Mesenchymal stem cell (in vitro differentiated cells and primary cell): ENCODE data around the gene SPC24.

Experiments used
- DNase-seq: peaks from one replicate; pipeline ENCODE4 v3.0.0-alpha.2; 2013
- H2AFZ ChIP-seq: one replicate; pipeline ENCODE4 v1.6.1; 2013; ENCODE audit warnings: low read depth, mild to moderate bottlenecking, control low read depth, inconsistent platforms, low read length, moderate library complexity
- H2AK5ac ChIP-seq: 2 replicates; pipeline ENCODE4 v1.6.1; 2013; ENCODE audit warnings: low read length, moderate library complexity, mild to moderate bottlenecking, inconsistent platforms; ENCODE audit not compliant: severe bottlenecking
- H2BK120ac ChIP-seq: one replicate; pipeline ENCODE4 v1.6.1; 2013; ENCODE audit warnings: low read depth, mild to moderate bottlenecking, inconsistent platforms, low read length, moderate library complexity
- H2BK12ac ChIP-seq, 2 experiments: one replicate each; pipeline ENCODE4 v1.6.1; 2013; ENCODE audit warnings: inconsistent platforms in 2 of 2, low read length in 2 of 2, mild to moderate bottlenecking in 2 of 2, moderate library complexity in 2 of 2, control low read depth in 1 of 2
- H2BK15ac ChIP-seq: one replicate; pipeline ENCODE4 v1.6.1; 2013; ENCODE audit warnings: mild to moderate bottlenecking, low read depth, inconsistent platforms; ENCODE audit not compliant: poor library complexity, severe bottlenecking
- H2BK5ac ChIP-seq: 2 replicates; pipeline ENCODE4 v1.6.1; 2013; ENCODE audit warnings: low read depth, mild to moderate bottlenecking, low read length, control low read depth, inconsistent platforms; ENCODE audit not compliant: poor library complexity, severe bottlenecking
- H3K14ac ChIP-seq, 2 experiments: one replicate each; pipeline ENCODE4 v1.6.1; 2013; ENCODE audit warnings: inconsistent platforms in 2 of 2, low read length in 2 of 2, control low read depth in 1 of 2, mild to moderate bottlenecking in 1 of 2, moderate library complexity in 1 of 2
- H3K18ac ChIP-seq, 2 experiments: one replicate each; pipeline ENCODE4 v1.6.1; 2013; ENCODE audit warnings: inconsistent platforms in 2 of 2, low read length in 2 of 2, control low read depth in 1 of 2, low read depth in 1 of 2, mild to moderate bottlenecking in 1 of 2
- H3K23ac ChIP-seq, 2 experiments: one replicate each; pipeline ENCODE4 v1.6.1; 2013; ENCODE audit warnings: inconsistent platforms in 2 of 2, low read length in 2 of 2, mild to moderate bottlenecking in 2 of 2, moderate library complexity in 2 of 2, control low read depth in 1 of 2
- H3K27ac ChIP-seq: 2 replicates; pipeline ENCODE4 v1.5.1; 2013; ENCODE audit warnings: mild to moderate bottlenecking, moderate library complexity, low read length, control low read depth, inconsistent platforms; ENCODE audit not compliant: poor library complexity, severe bottlenecking
- H3K27me3 ChIP-seq, 2 experiments: 2 replicates each; pipeline versions ENCODE4 v1.6.1 to v1.7.0; 2013; ENCODE audit warnings: low read length in 2 of 2, mild to moderate bottlenecking in 2 of 2, moderate library complexity in 2 of 2, control low read depth in 1 of 2, inconsistent platforms in 1 of 2; ENCODE audit not compliant: control insufficient read depth in 1 of 2, insufficient read depth in 1 of 2
- H3K36me3 ChIP-seq, 2 experiments: 2 replicates each; pipeline versions ENCODE4 v1.6.1 to v1.7.0; 2013; ENCODE audit warnings: low read length in 2 of 2, control low read depth in 1 of 2, inconsistent platforms in 1 of 2, low read depth in 1 of 2, mild to moderate bottlenecking in 1 of 2; ENCODE audit not compliant: insufficient read depth in 2 of 2, control insufficient read depth in 1 of 2
- H3K4ac ChIP-seq, 2 experiments: one replicate each; pipeline ENCODE4 v1.6.1; 2013; ENCODE audit warnings: inconsistent platforms in 2 of 2, low read length in 2 of 2, mild to moderate bottlenecking in 2 of 2, moderate library complexity in 2 of 2, control low read depth in 1 of 2, low read depth in 1 of 2
- H3K4me1 ChIP-seq: 2 replicates; pipeline ENCODE4 v1.6.1; 2013; ENCODE audit warnings: low read depth, low read length, control low read depth; ENCODE audit not compliant: control insufficient read depth, insufficient read depth
- H3K4me2 ChIP-seq: 2 replicates; pipeline ENCODE4 v1.6.1; 2013; ENCODE audit warnings: low read length, mild to moderate bottlenecking, inconsistent platforms; ENCODE audit not compliant: poor library complexity, severe bottlenecking
- H3K4me3 ChIP-seq, 2 experiments: 2 replicates each; pipeline versions ENCODE4 v1.5.1 to v1.7.0; 2013; ENCODE audit warnings: low read length in 2 of 2, mild to moderate bottlenecking in 2 of 2, control low read depth in 1 of 2, low read depth in 1 of 2; ENCODE audit not compliant: insufficient read depth in 1 of 2
- H3K79me1 ChIP-seq: replicated peaks from 2 replicates; pipeline ENCODE4 v1.6.1; 2013; ENCODE audit warnings: mild to moderate bottlenecking, control low read depth, low read length, inconsistent platforms; ENCODE audit not compliant: poor library complexity, severe bottlenecking
- H3K9ac ChIP-seq: 2 replicates; pipeline ENCODE4 v1.7.0; 2013; ENCODE audit warnings: mild to moderate bottlenecking, low read length, moderate library complexity
- H3K9me3 ChIP-seq: 2 replicates; pipeline ENCODE4 v1.7.0; 2013; ENCODE audit warnings: mild to moderate bottlenecking, low read length; ENCODE audit not compliant: control insufficient read depth
- H4K8ac ChIP-seq: one replicate; pipeline ENCODE4 v1.6.1; 2013; ENCODE audit warnings: inconsistent platforms, mild to moderate bottlenecking, low read length, moderate library complexity
- H4K91ac ChIP-seq: one replicate; pipeline ENCODE4 v1.6.1; 2013; ENCODE audit warnings: mild to moderate bottlenecking, low read length, inconsistent platforms
- WGBS: methylation state at CpG from one replicate; pipeline ENCODE4 v1.1.7; 2013; ENCODE audit warnings: mixed read lengths; 5-methylcytosine and 5-hydroxymethylcytosine counted together

Gene SPC24

DNA sequence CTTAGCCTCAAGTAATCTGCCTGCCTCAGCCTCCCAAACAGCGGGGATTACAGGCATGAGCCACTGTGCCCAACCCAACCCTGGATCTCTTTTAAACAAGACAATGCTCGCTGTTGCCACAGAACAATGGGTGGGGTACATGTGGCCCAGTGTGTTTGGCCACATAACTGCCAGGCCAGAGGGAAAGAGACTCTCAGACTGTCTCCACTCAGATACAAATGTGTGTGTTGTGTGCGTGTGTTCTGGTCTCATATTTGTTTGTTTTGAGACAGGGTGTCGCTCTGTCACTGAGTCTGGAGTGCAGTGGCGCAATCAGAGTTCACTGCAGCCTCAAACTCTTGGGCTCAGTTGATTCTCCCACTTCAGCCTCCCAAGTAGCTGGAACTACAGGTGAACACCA, 40.5 kb downstream of the SPC24 start:
- Histone ChIP-seq H2AK5ac (no peak overlapping the region), H2AFZ (no peak overlapping the region), H3K27me3 (no peaks in the 10 kb centered on the region), H3K14ac (no peak overlapping the region), H3K36me3 (peaks cover 93 to 94% of the 10 kb centered on the region in 2 experiments), H3K4me1 (no peaks in the 10 kb centered on the region), H3K18ac (no peak overlapping the region), H3K4me3 (no peak overlapping the region), H3K9me3 (no peaks in the 10 kb centered on the region), H3K27ac (no peak overlapping the region), H3K9ac (no peak overlapping the region), H2BK120ac (no peak overlapping the region), H3K79me1 (peaks cover 26% of the 10 kb centered on the region), H4K91ac (no peak overlapping the region), H4K8ac (no peak overlapping the region), H2BK5ac (no peak overlapping the region), H2BK12ac (no peak overlapping the region), H3K4ac (no peak overlapping the region), H3K4me2 (no peak overlapping the region), H3K23ac (no peak overlapping the region), H2BK15ac (no peak overlapping the region)
- 84% methylated on average over 5 of the region's 5 CpGs for WGBS
- DNase-seq, result no peak

DNA sequence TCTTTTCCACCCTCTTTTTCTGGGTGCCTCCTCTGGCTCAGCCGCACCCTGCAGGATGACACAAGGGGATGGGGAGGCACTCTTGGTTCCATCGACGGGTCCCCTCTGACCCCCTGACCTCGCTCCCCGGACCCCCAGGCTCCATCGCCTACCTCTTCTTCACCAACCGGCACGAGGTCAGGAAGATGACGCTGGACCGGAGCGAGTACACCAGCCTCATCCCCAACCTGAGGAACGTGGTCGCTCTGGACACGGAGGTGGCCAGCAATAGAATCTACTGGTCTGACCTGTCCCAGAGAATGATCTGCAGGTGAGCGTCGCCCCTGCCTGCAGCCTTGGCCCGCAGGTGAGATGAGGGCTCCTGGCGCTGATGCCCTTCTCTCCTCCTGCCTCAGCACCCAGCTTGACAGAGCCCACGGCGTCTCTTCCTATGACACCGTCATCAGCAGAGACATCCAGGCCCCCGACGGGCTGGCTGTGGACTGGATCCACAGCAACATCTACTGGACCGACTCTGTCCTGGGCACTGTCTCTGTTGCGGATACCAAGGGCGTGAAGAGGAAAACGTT, 42.4 kb downstream of the SPC24 start:
- H3K9ac ChIP-seq, result no peak overlapping the region
- no peak overlapping the region for H4K8ac ChIP-seq
- no peak overlapping the region for H3K14ac ChIP-seq
- no peaks in the 10 kb centered on the region for H3K27me3 ChIP-seq
- H3K4me1 ChIP-seq, result no peaks in the 10 kb centered on the region
- no peaks in the 10 kb centered on the region for H3K9me3 ChIP-seq
- no peak overlapping the region for H4K91ac ChIP-seq
- peaks cover 26% of the 10 kb centered on the region for H3K79me1 ChIP-seq
- H3K23ac ChIP-seq, result peak overlapping the region in 1 of 2 experiments; percentile 83
- H2BK15ac ChIP-seq, result no peak overlapping the region
- DNase-seq, result no peak
- no peak overlapping the region for H2BK120ac ChIP-seq
- H3K18ac ChIP-seq, result no peak overlapping the region
- no peak overlapping the region for H3K4ac ChIP-seq
- H2BK12ac ChIP-seq, result peak overlapping the region in 1 of 2 experiments; percentile 29
- H2AFZ ChIP-seq, result no peak overlapping the region
- H3K36me3 ChIP-seq, result peaks cover 90 to 97% of the 10 kb centered on the region in 2 experiments
- no peak overlapping the region for H3K4me3 ChIP-seq
- H2AK5ac ChIP-seq, result no peak overlapping the region
- WGBS, result 97% methylated on average over 27 of the region's 27 CpGs
- H2BK5ac ChIP-seq, result no peak overlapping the region
- H3K4me2 ChIP-seq, result no peak overlapping the region
- no peak overlapping the region for H3K27ac ChIP-seq

DNA sequence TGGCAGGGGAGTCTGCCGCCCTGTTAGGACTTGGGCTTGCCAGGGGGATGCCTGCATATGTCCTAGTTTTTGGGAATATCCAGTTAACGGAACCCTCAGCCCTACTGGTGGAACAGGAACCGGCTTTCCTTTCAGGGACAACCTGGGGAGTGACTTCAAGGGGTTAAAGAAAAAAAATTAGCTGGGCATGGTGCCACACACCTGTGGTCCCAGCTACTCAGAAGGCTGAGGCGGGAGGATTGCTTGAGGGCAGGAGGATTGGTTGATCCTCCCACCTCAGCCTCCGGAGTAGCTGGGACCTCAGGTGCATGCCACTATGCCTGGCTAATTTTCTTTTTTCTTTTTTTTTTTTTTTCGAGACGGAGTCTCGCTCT, 43.8 kb downstream of the SPC24 start:
- Histone ChIP-seq H3K23ac (no peak overlapping the region), H3K4me3 (no peak overlapping the region), H2AK5ac (no peak overlapping the region), H2BK5ac (no peak overlapping the region), H2BK15ac (no peak overlapping the region), H2AFZ (no peak overlapping the region), H3K79me1 (peaks cover 24% of the 10 kb centered on the region), H3K4ac (no peak overlapping the region), H2BK120ac (no peak overlapping the region), H3K9ac (no peak overlapping the region), H3K9me3 (no peaks in the 10 kb centered on the region), H4K91ac (no peak overlapping the region), H2BK12ac (no peak overlapping the region), H3K27ac (no peak overlapping the region), H4K8ac (no peak overlapping the region), H3K14ac (no peak overlapping the region), H3K18ac (no peak overlapping the region), H3K27me3 (no peaks in the 10 kb centered on the region), H3K4me1 (no peaks in the 10 kb centered on the region), H3K4me2 (no peak overlapping the region), H3K36me3 (peaks cover 88 to 93% of the 10 kb centered on the region in 2 experiments)
- WGBS, result 99% methylated on average over 5 of the region's 8 CpGs
- no peak for DNase-seq

DNA sequence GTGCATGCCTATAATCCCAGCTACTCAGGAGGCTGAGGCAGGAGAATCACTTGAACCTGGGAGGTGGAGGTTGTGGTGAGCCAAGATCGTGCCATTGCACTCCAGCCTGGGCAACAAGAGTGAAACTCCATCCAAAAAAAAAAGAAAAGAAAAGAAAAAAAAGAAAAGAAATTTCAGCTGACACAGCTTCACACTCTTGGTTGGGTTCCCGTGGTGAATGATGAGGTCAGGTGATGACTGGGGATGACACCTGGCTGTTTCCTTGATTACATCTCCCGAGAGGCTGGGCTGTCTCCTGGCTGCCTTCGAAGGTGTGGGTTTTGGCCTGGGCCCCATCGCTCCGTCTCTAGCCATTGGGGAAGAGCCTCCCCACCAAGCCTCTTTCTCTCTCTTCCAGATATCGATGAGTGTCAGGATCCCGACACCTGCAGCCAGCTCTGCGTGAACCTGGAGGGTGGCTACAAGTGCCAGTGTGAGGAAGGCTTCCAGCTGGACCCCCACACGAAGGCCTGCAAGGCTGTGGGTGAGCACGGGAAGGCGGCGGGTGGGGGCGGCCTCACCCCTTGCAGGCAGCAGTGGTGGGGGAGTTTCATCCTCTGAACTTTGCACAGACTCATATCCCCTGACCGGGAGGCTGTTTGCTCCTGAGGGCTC, 44.3 kb downstream of the SPC24 start:
- H2BK15ac ChIP-seq, result no peak overlapping the region
- no peak overlapping the region for H3K4ac ChIP-seq
- no peak for DNase-seq
- H4K91ac ChIP-seq, result no peak overlapping the region
- no peaks in the 10 kb centered on the region for H3K27me3 ChIP-seq
- no peak overlapping the region for H3K27ac ChIP-seq
- H3K9me3 ChIP-seq, result no peaks in the 10 kb centered on the region
- H4K8ac ChIP-seq, result no peak overlapping the region
- H3K4me3 ChIP-seq, result no peak overlapping the region
- peaks cover 23% of the 10 kb centered on the region for H3K79me1 ChIP-seq
- no peak overlapping the region for H2AK5ac ChIP-seq
- no peak overlapping the region for H2BK120ac ChIP-seq
- WGBS, result 95% methylated on average over 14 of the region's 15 CpGs
- H3K4me1 ChIP-seq, result peaks cover 3% of the 10 kb centered on the region
- H3K36me3 ChIP-seq, result peaks cover 88 to 93% of the 10 kb centered on the region in 2 experiments
- no peak overlapping the region for H3K23ac ChIP-seq
- no peak overlapping the region for H3K9ac ChIP-seq
- H3K4me2 ChIP-seq, result no peak overlapping the region
- no peak overlapping the region for H3K18ac ChIP-seq
- no peak overlapping the region for H2AFZ ChIP-seq
- H3K14ac ChIP-seq, result no peak overlapping the region
- H2BK5ac ChIP-seq, result no peak overlapping the region
- H2BK12ac ChIP-seq, result no peak overlapping the region
